WI38 (cell line): ENCODE data around the gene ANTXR2.

ENCODE experiments used
- H3K4me3 ChIP-seq: 2 replicates; pipeline ENCODE4 v1.5.1; 2011; ENCODE audit warnings: low read depth, mild to moderate bottlenecking, control low read depth, low read length
- CTCF ChIP-seq: IDR thresholded peaks from 2 replicates; pipeline ENCODE4 v1.5.1; 2012; ENCODE audit warnings: low read depth, mild to moderate bottlenecking, control low read depth, low read length

Gene ANTXR2

GRCh38 chr4:80049813-80050534 lies 23.1 kb downstream of the ANTXR2 start:
- no peak overlapping the region for H3K4me3 ChIP-seq
- no peak for TF ChIP-seq CTCF

GRCh38 chr4:80049402-80049801 lies 23.6 kb downstream of the ANTXR2 start:
- no peak overlapping the region for H3K4me3 ChIP-seq
- no peak for TF ChIP-seq CTCF

- TF ChIP-seq CTCF, result no peak
- H3K4me3 ChIP-seq, result no peak overlapping the region
Measured at GRCh38 chr4:80045786-80046185, 27.2 kb downstream of the ANTXR2 start.

GRCh38 chr4:80043541-80043940 lies 29.5 kb downstream of the ANTXR2 start:
- TF ChIP-seq CTCF, result no peak
- no peak overlapping the region for H3K4me3 ChIP-seq

- no peak overlapping the region for H3K4me3 ChIP-seq
- no peak for TF ChIP-seq CTCF
Measured at GRCh38 chr4:80042821-80043220, 30.2 kb downstream of the ANTXR2 start.

GRCh38 chr4:80037864-80038263 lies 35.2 kb downstream of the ANTXR2 start:
- TF ChIP-seq CTCF, result no peak
- H3K4me3 ChIP-seq, result no peak overlapping the region

- peak overlapping the region; percentile 18; the same call in 1 of the 2 replicates for H3K4me3 ChIP-seq
- no peak for TF ChIP-seq CTCF
Measured at GRCh38 chr4:80036949-80037685, 35.9 kb downstream of the ANTXR2 start.
